Endometrium (tissue), 2 donors: ENCODE measurements around the gene DEAF1.

Source experiments
- FAIRE-seq: peaks from 2 replicates; lab custom pipeline; 2012; peaks lifted over from hg19 to GRCh38; lab: Jason Lieb, UNC
- donor health status: control.
- donor health status: control.

Gene DEAF1

DNA sequence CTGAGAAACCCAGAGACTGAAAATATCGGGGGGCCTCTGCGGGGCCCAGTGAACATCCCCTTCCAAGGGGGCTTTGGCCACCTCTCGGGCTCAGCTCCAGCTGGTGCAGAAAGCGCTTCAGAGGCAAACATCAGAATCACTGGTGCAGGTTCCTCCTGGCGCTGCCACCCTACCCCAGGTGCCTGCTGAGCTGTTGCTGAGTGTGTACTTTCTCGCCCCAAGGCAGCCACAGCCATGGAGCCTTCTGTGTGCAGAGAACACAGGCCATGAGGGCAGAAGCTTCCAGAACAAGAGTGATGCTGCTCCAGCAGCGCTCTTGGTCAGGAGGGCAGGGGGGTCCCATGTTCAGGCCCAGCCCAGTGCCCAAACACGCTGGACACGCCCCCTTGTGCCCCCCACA is 51.7 kb downstream of the DEAF1 start:
- no peak for FAIRE-seq

- FAIRE-seq: no peak
These were observed 53.1 kb downstream of the DEAF1 start for GRCh38 chr11:641806-642370.

DNA sequence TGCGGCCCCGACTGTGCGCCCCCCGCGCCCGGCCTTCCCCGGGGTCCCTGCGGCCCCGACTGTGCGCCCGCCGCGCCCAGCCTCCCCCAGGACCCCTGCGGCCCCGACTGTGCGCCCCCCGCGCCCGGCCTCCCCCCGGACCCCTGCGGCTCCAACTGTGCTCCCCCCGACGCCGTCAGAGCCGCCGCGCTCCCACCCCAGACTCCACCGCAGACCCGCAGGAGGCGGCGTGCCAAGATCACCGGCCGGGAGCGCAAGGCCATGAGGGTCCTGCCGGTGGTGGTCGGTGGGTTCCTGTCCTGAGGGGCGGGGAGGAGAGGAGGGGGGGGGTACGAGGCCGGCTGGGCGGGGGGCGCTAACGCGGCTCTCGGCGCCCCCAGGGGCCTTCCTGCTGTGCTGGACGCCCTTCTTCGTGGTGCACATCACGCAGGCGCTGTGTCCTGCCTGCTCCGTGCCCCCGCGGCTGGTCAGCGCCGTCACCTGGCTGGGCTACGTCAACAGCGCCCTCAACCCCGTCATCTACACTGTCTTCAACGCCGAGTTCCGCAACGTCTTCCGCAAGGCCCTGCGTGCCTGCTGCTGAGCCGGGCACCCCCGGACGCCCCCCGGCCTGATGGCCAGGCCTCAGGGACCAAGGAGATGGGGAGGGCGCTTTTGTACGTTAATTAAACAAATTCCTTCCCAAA is 54.9 kb downstream of the DEAF1 start:
- no peak for FAIRE-seq

DNA sequence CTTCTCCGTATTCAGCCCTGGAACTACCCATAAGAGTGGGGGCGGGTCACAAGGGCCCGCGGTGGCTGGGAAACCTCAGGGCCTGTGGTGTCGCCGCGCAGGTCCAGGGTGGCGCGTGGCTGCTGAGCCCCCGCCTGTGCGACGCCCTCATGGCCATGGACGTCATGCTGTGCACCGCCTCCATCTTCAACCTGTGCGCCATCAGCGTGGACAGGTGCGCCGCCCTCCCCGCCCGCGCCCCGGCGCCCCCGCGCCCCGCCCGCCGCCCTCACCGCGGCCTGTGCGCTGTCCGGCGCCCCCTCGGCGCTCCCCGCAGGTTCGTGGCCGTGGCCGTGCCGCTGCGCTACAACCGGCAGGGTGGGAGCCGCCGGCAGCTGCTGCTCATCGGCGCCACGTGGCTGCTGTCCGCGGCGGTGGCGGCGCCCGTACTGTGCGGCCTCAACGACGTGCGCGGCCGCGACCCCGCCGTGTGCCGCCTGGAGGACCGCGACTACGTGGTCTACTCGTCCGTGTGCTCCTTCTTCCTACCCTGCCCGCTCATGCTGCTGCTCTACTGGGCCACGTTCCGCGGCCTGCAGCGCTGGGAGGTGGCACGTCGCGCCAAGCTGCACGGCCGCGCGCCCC is 55.6 kb downstream of the DEAF1 start:
- FAIRE-seq: no peak

DNA sequence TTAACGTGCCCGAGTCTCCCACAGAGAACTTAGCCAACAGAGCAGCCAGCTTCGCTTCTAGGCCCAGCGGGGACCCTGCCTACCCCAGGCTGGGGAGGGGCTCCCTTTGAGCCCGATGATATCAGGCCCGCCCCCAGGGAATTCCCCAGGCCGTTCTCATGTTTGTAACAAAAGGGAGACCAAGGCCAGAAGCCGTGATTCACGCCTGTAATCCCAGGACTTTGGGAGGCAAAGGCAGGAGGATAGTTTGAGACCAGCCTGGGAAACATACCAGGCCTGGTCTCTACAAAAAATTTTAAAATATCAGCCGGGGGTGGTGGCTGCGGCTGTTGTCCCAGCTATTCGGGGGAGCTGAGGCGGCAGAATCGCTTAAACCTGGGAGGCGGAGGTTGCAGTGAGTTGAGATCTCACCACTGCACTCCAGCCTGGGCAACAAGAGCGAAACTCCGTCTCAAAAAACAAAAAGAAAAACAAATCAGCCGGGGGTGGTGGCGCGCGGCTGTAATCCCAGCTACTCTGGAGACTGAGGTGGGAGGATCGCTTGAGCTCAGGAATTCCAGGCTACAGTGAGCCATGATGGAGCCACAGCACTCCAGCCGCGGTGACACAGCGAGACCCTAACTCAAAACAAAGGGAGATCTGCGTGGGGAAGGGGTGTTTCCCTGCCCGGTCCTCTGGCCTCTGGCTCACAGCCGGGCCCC is 56.2 kb downstream of the DEAF1 start:
- FAIRE-seq: no peak

GRCh38 chr11:637593-638521 is 57.2 kb downstream of the DEAF1 start:
- no peak for FAIRE-seq

- FAIRE-seq: no peak
These were observed 57.8 kb downstream of the DEAF1 start for GRCh38 chr11:637333-637592.

- FAIRE-seq: no peak
These were observed 58.3 kb downstream of the DEAF1 start, which contains the start of gene DRD4 for GRCh38 chr11:636511-637332. Gene DRD4 (plus strand): TSS chr11:637269. CDS start chr11:637305, 36 bp downstream.

DNA sequence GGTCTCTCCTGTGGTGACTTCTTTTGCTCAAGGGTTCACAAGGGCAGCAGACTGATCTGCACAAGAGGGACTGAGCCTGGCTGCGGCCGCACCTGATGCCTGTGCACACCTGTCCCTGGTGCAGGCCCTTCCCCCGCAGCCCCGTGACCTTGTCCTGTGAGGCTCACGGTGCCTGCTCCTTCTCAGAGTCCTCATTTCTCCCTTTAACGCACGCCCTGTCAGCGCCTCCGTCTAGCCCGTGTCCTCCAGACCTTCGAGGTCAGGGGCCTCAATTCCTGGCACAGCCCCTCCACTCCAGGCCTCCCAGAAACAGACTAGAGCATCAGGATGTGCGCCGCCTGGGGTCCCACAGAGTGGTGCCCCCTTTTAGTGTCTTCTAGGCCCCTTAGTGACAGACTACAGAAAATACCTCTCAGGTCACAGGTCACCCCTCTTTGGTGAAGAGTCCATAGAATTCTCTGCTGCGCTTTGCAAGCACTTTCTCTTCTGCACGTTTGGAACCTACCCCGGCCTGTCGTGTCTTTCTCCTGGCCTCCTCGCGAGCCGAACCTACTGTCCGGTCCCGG is 59.0 kb downstream of the DEAF1 start:
- FAIRE-seq: no peak

GRCh38 chr11:630871-631270 is 64.2 kb downstream of the DEAF1 start:
- FAIRE-seq: no peak

- FAIRE-seq: no peak
These were observed 65.8 kb downstream of the DEAF1 start for GRCh38 chr11:629237-629583.

DNA sequence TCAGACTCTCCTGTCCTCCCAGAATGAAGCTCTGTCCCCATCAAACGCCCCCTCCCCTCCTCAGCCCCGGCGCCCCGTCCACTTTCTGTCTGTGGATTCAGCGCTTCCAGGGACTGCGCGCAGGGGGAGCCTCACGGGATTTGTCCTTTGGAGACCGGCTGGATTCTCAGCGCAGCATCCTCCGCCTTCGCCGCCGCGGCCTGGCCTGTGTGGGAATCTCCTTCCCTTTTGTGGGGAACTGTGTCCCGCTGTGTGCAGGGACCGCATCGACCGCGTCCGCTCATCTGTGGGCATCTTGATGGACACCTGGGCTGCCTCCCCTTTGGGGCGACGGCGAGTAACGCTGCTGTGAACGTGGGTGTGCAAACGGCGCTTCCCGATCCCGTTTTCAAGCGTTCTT is 67.0 kb downstream of the DEAF1 start:
- FAIRE-seq: no peak

DNA sequence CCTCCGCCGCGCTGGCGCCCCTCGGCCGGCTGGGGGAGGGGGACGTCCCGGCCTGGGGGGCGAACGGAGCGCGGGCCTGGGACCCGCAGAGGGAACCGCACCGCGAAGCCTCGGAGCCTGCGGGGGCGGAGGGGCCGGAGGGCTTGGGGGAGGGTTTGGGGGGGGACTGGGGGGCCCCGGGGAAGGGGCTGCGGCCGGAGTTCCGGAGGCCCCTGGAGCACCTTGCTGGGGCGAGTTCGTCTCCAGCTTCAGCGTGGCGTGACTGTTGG is 67.8 kb downstream of the DEAF1 start:
- no peak for FAIRE-seq

DNA sequence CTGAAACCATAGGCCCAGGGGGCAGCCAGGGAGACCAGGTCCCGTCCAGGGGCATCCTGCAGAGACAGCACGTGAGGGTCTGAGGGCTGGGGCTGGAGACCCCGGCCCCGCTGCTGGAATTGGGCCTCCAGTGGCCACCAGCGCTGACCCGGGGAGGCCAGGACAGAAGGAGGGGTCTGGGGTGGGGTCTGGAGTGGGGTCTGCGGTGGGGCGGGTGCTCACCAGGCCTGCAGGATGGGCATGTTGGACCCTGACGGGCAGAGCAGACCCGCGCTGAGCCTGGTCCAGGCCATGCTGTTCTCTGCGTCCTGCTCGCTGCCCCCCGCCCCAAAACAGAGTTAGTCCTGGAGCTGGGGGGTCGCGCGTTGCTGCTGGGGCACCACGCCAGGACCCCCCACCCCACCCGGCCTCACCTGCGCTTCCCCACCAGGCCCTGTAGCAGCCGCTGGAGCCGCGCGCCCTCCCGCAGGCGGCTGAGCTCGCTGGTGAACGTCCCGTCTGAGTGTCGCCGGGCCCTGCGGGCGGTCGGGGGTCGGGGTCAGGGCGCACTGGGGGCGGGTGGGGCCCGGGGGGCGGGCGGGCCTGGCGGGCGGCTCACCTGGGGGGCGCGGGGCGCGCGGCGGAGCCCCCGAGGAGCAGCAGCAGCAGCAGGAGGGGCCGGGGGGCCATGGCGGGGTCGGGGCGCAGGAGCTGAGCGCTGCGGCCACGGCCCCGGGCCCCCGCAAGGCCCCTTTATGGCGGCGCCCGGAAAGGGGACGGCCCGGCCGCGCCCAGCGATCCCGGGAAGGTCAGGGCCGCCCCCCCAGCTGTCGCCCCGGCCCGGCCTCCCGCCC is 68.3 kb downstream of the DEAF1 start, which contains the start of gene SCT:
SCT (minus strand) TSS at position 707 of the 833 bp plus-strand sequence; CDS start at position 669, 38 bp downstream.
- FAIRE-seq: no peak

GRCh38 chr11:625636-626268 is 69.3 kb downstream of the DEAF1 start:
- no peak for FAIRE-seq

DNA sequence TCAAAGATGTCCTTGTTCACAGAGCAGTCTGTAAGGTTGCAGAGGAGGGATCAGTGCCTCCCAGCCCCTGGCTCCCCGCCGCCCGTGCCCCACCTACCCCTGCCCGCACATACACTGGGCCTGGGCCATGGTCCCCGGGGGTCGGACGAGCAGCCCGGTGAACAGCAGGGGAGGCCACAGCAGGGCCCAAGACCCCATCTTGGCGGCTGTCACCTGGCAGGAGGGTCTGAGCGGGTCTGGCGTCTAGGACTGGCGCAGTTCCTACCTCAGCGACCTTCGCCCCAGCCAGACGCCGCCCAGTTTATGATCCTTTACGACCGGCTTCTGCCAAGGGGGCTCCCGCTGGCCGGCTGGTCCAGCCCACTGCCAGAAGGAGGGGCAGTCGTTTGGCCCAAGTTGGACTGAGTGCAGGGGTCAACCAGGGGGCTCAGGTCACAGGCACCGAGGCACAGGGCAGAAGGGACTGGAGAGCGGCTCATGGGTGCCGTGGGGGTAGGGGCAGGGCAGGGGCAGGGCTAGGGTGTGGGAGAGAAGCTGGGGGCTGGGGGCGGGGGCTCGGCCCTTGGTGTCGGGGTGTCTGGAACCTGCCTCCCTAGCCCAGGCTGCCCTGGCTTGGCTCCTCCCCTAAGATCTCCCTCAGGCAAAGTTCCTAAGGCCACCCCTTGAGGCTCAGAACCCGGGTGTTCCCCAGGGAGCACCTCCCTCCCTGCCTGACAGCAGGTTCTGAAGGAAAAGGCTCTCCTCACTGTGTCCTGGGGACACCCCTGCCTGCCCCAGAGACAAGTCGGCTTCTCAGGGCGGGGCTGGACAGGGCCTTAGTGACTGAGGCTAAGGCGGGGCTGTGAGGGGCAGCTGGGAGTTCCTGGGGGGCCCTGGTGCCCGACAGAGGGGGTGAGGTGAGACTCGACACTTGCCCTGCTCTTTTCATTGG is 70.1 kb downstream of the DEAF1 start, which contains the start of gene CDHR5:
CDHR5 (minus strand) TSS at position 251 of the 931 bp plus-strand sequence; CDS start at position 198, 53 bp downstream.
- no peak for FAIRE-seq

- no peak for FAIRE-seq
These were observed 70.9 kb downstream of the DEAF1 start for GRCh38 chr11:623999-624704.

- FAIRE-seq: no peak
These were observed 71.6 kb downstream of the DEAF1 start for GRCh38 chr11:623349-623869.
